GM10248 (cell line): ENCODE results near the gene TLR1.

ENCODE experiments used
- CTCF ChIA-PET: fragments of 300-600 bp; sonication (Branson Sonifier 250); formaldehyde crosslinking; extraction: SDS; loops from one replicate; lab custom pipeline; 2021; ENCODE audit warnings: antibody characterized with exemption; lab: Yijun Ruan, JAX
- POLR2A ChIA-PET: fragments of 350-650 bp; sonication (Branson Sonifier 250); formaldehyde crosslinking; extraction: SDS; loops from one replicate; lab custom pipeline; 2020; ENCODE audit warnings: antibody characterized with exemption; lab: Yijun Ruan, JAX
- DNase-seq: peaks from one replicate; pipeline ENCODE4 v3.0.0; 2012; ENCODE audit errors: extremely low spot score
- CTCF ChIP-seq: IDR thresholded peaks from 2 replicates; pipeline ENCODE4 v1.5.1; 2012; ENCODE audit warnings: mild to moderate bottlenecking, low read depth; ENCODE audit errors: extremely low read depth, missing control alignments, control extremely low read depth

Gene TLR1

GRCh38 chr4:38759790-38760122 is 44.8 kb downstream of the TLR1 start:
- no peak for DNase-seq
- no peak for TF ChIP-seq CTCF
- POLR2A ChIA-PET = interaction anchor here (0.5 to 2.5 kb wide), 5 partner anchors 22 to 257 kb away, joined by 3 to 8 read pairs (median 6); partner anchors contain the start of gene TLR1
- CTCF ChIA-PET = interaction anchor here (0.7 to 11.3 kb wide), 58 partner anchors 8 to 724 kb away, joined by 3 to 248 read pairs (median 5); partner anchors contain the start of genes FAM114A1, TLR1, TLR10 and TLR6

GRCh38 chr4:38759113-38759789 is 45.3 kb downstream of the TLR1 start:
- peak; percentile 45 for DNase-seq
- TF ChIP-seq CTCF = peak; percentile 62
- POLR2A ChIA-PET = interaction anchor here (0.5 to 2.5 kb wide), 5 partner anchors 22 to 257 kb away, joined by 3 to 8 read pairs (median 6); partner anchors contain the start of gene TLR1
- CTCF ChIA-PET = interaction anchor here (0.7 to 11.3 kb wide), 62 partner anchors 10 to 723 kb away, joined by 3 to 248 read pairs (median 4); partner anchors contain the start of genes FAM114A1, TLR1, TLR10 and TLR6

- peak; percentile 43 for TF ChIP-seq CTCF
- DNase-seq = no peak
- POLR2A ChIA-PET = interaction anchor here (2.5 kb wide), 1 partner anchor 46 kb away, joined by 8 read pairs; the partner anchor contains the start of gene TLR1
- CTCF ChIA-PET = interaction anchor here (0.8 to 11.3 kb wide), 27 partner anchors 11 to 696 kb away, joined by 3 to 248 read pairs (median 8); partner anchors contain the start of genes TLR1, TLR10 and TLR6
These were observed 46.5 kb downstream of the TLR1 start for GRCh38 chr4:38757945-38758600.

GRCh38 chr4:38752941-38753806 is 51.4 kb downstream of the TLR1 start:
- DNase-seq = no peak
- POLR2A ChIA-PET = no interaction called here
- CTCF ChIA-PET = no interaction called here

GRCh38 chr4:38752372-38752940 is 52.1 kb downstream of the TLR1 start:
- DNase-seq = peak; percentile 69
- TF ChIP-seq CTCF = no peak
- CTCF ChIA-PET = interaction anchor here (0.9 to 1.3 kb wide), 2 partner anchors 8 to 17 kb away, joined by 3 to 5 read pairs; no protein-coding TSS in a partner anchor
- POLR2A ChIA-PET = no interaction called here

More at GRCh38 chr4:38752941-38753806, 51.4 kb downstream of the TLR1 start:
- TF ChIP-seq CTCF = no peak
